Measurements from ENCODE around the gene AURKA. TPM values are rescaled to one million over a fixed set of nuclear protein-coding genes. Genes with fewer than 3 reads are reported as not detected.

Gene AURKA
- total RNA-seq, 1 experiment from 2014 or later: 139 TPM

GRCh38 chr20:56383334-56383733 lies 8.7 kb downstream of the AURKA start:
- ATAC-seq (no peak), DNase-seq (no peak)
- CTCF ChIA-PET: no interaction called here
- no peak overlapping the region for H3K4me2 ChIP-seq (ENCODE audit: low read length)
- no TSS peak for BruUV-seq (replicated peaks)
- no peak overlapping the region for H3K4me3 ChIP-seq (ENCODE audit: low read length)
- H3K9me2 ChIP-seq (replicated peaks; ENCODE audit: low read length): no peaks in the 10 kb centered on the region
- H3K36me3 ChIP-seq (ENCODE audit: low read depth, low read length): peaks cover 81% of the 10 kb centered on the region
- H2AFZ ChIP-seq (ENCODE audit: low read length): no peak overlapping the region
- no peak overlapping the region for H3K9ac ChIP-seq (ENCODE audit: low read length)
- no peaks in the 10 kb centered on the region for H3K27me3 ChIP-seq (ENCODE audit: low read length)
- no peaks in the 10 kb centered on the region for H3K9me3 ChIP-seq (ENCODE audit: low read length)
- H3K79me2 ChIP-seq (ENCODE audit: low read length): peaks cover 87% of the 10 kb centered on the region
- intact Hi-C loops (cut with micrococcal nuclease): no loop called here
- TF ChIP-seq EZH2phosphoT487 (IDR thresholded peaks at IDR 0.05; ENCODE audit: borderline replicate concordance, low read length) (no peak), EZH2 (IDR thresholded peaks at IDR 0.05; ENCODE audit: low read length, unreplicated experiment) (no peak), CTCF (conservative IDR thresholded peaks at IDR 0.05; ENCODE audit: low read depth, low read length) (no peak)
- peaks cover 29% of the 10 kb centered on the region for H4K20me1 ChIP-seq (ENCODE audit: low read length)
- H3F3A ChIP-seq (ENCODE audit: low read length, unreplicated experiment): no peaks in the 10 kb centered on the region
- no peak overlapping the region for H3K27ac ChIP-seq (ENCODE audit: low read length)
- no peaks in the 10 kb centered on the region for H3K4me1 ChIP-seq (ENCODE audit: insufficient read depth, low read length)
- POLR2A ChIA-PET (ENCODE audit: unreplicated experiment): no interaction called here

GRCh38 chr20:56382696-56383095 lies 9.3 kb downstream of the AURKA start:
- DNase-seq (no peak), ATAC-seq (no peak)
- ChIA-PET POLR2A (ENCODE audit: unreplicated experiment) (no interaction called here), CTCF (no interaction called here)
- H3K27ac ChIP-seq (ENCODE audit: low read length): no peak overlapping the region
- no peak for TF ChIP-seq EZH2phosphoT487 (IDR thresholded peaks at IDR 0.05; ENCODE audit: borderline replicate concordance, low read length)
- no peak for TF ChIP-seq EZH2 (IDR thresholded peaks at IDR 0.05; ENCODE audit: low read length, unreplicated experiment)
- TF ChIP-seq CTCF (conservative IDR thresholded peaks at IDR 0.05; ENCODE audit: low read depth, low read length): no peak
- intact Hi-C loops (cut with micrococcal nuclease): no loop called here
- no peak overlapping the region for H3K4me3 ChIP-seq (ENCODE audit: low read length)
- H2AFZ ChIP-seq (ENCODE audit: low read length): no peak overlapping the region
- BruUV-seq (replicated peaks): no TSS peak
- peaks cover 32% of the 10 kb centered on the region for H4K20me1 ChIP-seq (ENCODE audit: low read length)
- no peaks in the 10 kb centered on the region for H3F3A ChIP-seq (ENCODE audit: low read length, unreplicated experiment)
- H3K9me2 ChIP-seq (replicated peaks; ENCODE audit: low read length): no peaks in the 10 kb centered on the region
- peaks cover 87% of the 10 kb centered on the region for H3K79me2 ChIP-seq (ENCODE audit: low read length)
- no peaks in the 10 kb centered on the region for H3K9me3 ChIP-seq (ENCODE audit: low read length)
- H3K27me3 ChIP-seq (ENCODE audit: low read length): no peaks in the 10 kb centered on the region
- H3K4me2 ChIP-seq (ENCODE audit: low read length): no peak overlapping the region
- no peak overlapping the region for H3K9ac ChIP-seq (ENCODE audit: low read length)
- H3K36me3 ChIP-seq (ENCODE audit: low read depth, low read length): peaks cover 81% of the 10 kb centered on the region
- no peaks in the 10 kb centered on the region for H3K4me1 ChIP-seq (ENCODE audit: insufficient read depth, low read length)

GRCh38 chr20:56381501-56381900 lies 10.5 kb downstream of the AURKA start:
- no peak overlapping the region for H3K4me2 ChIP-seq (ENCODE audit: low read length)
- ChIA-PET POLR2A (ENCODE audit: unreplicated experiment) (no interaction called here), CTCF (no interaction called here)
- no TSS peak for BruUV-seq (replicated peaks)
- TF ChIP-seq EZH2 (IDR thresholded peaks at IDR 0.05; ENCODE audit: low read length, unreplicated experiment) (no peak), EZH2phosphoT487 (IDR thresholded peaks at IDR 0.05; ENCODE audit: borderline replicate concordance, low read length) (no peak), CTCF (conservative IDR thresholded peaks at IDR 0.05; ENCODE audit: low read depth, low read length) (no peak)
- H4K20me1 ChIP-seq (ENCODE audit: low read length): peaks cover 32% of the 10 kb centered on the region
- no peak for ATAC-seq
- H3K27me3 ChIP-seq (ENCODE audit: low read length): no peaks in the 10 kb centered on the region
- H3K4me3 ChIP-seq (ENCODE audit: low read length): no peak overlapping the region
- intact Hi-C loops (cut with micrococcal nuclease): no loop called here
- no peak overlapping the region for H3K9ac ChIP-seq (ENCODE audit: low read length)
- no peak overlapping the region for H3K27ac ChIP-seq (ENCODE audit: low read length)
- H3K36me3 ChIP-seq (ENCODE audit: low read depth, low read length): peaks cover 80% of the 10 kb centered on the region
- no peaks in the 10 kb centered on the region for H3K4me1 ChIP-seq (ENCODE audit: insufficient read depth, low read length)
- peaks cover 87% of the 10 kb centered on the region for H3K79me2 ChIP-seq (ENCODE audit: low read length)
- no peaks in the 10 kb centered on the region for H3K9me2 ChIP-seq (replicated peaks; ENCODE audit: low read length)
- no peaks in the 10 kb centered on the region for H3F3A ChIP-seq (ENCODE audit: low read length, unreplicated experiment)
- DNase-seq: no peak
- no peak overlapping the region for H2AFZ ChIP-seq (ENCODE audit: low read length)
- no peaks in the 10 kb centered on the region for H3K9me3 ChIP-seq (ENCODE audit: low read length)
